WTC11 (cell line): ENCODE data around the gene NEB. TPM values are rescaled to one million over a fixed set of nuclear protein-coding genes. Genes with fewer than 3 reads are reported as not detected.

ENCODE experiments used
- ATAC-seq: fragments of 200-7000 bp; cut with Tn5 transposase; 2 replicates; pipeline ENCODE4 v1.10.0; 2021; ENCODE audit warnings: mild to moderate bottlenecking, moderate library complexity
- CTCF ChIA-PET: fragments of 300-600 bp; sonication (Branson Sonifier 250); formaldehyde crosslinking; loops from one replicate; lab custom pipeline; 2021; ENCODE audit warnings: antibody characterized with exemption; lab: Charles Lee
- POLR2A ChIA-PET: fragments of 350-600 bp; sonication (Branson Sonifier 250); formaldehyde crosslinking; loops from one replicate; lab custom pipeline; 2021; ENCODE audit warnings: antibody characterized with exemption; lab: Charles Lee
- DNase-seq: peaks from one replicate; pipeline ENCODE4 v3.0.0; 2021; ENCODE audit warnings: low spot score
- H3K27ac Mint-ChIP-seq: 2 replicates; pipeline ENCODE4 v1.8.0; 2021; ENCODE audit warnings: mixed read lengths
- H3K27me3 Mint-ChIP-seq: 2 replicates; pipeline ENCODE4 v1.8.0; 2021; ENCODE audit warnings: low read depth, mild to moderate bottlenecking, moderate library complexity, mixed read lengths
- H3K36me3 Mint-ChIP-seq: 2 replicates; pipeline ENCODE4 v1.8.0; 2021; ENCODE audit warnings: mixed read lengths
- H3K4me1 Mint-ChIP-seq: 2 replicates; pipeline ENCODE4 v1.8.0; 2022; ENCODE audit warnings: mixed read lengths
- H3K4me3 Mint-ChIP-seq: 2 replicates; pipeline ENCODE4 v1.8.0; 2021; ENCODE audit warnings: mild to moderate bottlenecking, moderate library complexity, mixed read lengths
- H3K9me3 Mint-ChIP-seq: 2 replicates; pipeline ENCODE4 v1.8.0; 2021; ENCODE audit warnings: mixed read lengths
- AR ChIP-seq: fragments of 250-450 bp; sonication (Bioruptor Pico); IDR thresholded peaks from 2 replicates; pipeline ENCODE4 v1.9.0; 2021; ENCODE audit warnings: mild to moderate bottlenecking
- ARID4B ChIP-seq: sonication (generic); formaldehyde crosslinking; IDR thresholded peaks from 2 replicates; pipeline ENCODE4 v1.8.0; 2023; ENCODE audit warnings: missing genetic modification reagents, mild to moderate bottlenecking, borderline replicate concordance
- ATF3 ChIP-seq: sonication (generic); formaldehyde crosslinking; conservative IDR thresholded peaks from 2 replicates; pipeline ENCODE4 v1.8.1; 2022; ENCODE audit warnings: mild to moderate bottlenecking, missing genetic modification reagents
- CREB1 ChIP-seq: sonication (generic); formaldehyde crosslinking; IDR thresholded peaks from 2 replicates; pipeline ENCODE4 v1.8.0; 2023; ENCODE audit warnings: mild to moderate bottlenecking, missing genetic modification reagents
- E2F1 ChIP-seq: sonication (generic); formaldehyde crosslinking; IDR thresholded peaks from 2 replicates; pipeline ENCODE4 v1.8.0; 2022; ENCODE audit warnings: mild to moderate bottlenecking, missing genetic modification reagents
- EMX1 ChIP-seq: fragments of 250-450 bp; sonication (Bioruptor Pico); IDR thresholded peaks from 2 replicates; pipeline ENCODE4 v1.8.0; 2021; ENCODE audit warnings: mild to moderate bottlenecking
- ETV6 ChIP-seq: sonication (generic); formaldehyde crosslinking; IDR thresholded peaks from 2 replicates; pipeline ENCODE4 v1.8.1; 2022; ENCODE audit warnings: mild to moderate bottlenecking, missing genetic modification reagents
- FOXJ3 ChIP-seq: sonication (generic); formaldehyde crosslinking; IDR thresholded peaks from 2 replicates; pipeline ENCODE4 v1.9.0; 2021; ENCODE audit warnings: missing genetic modification reagents, mild to moderate bottlenecking, borderline replicate concordance
- FOXK1 ChIP-seq: sonication (generic); formaldehyde crosslinking; IDR thresholded peaks from 2 replicates; pipeline ENCODE4 v1.8.0; 2022; ENCODE audit warnings: mild to moderate bottlenecking, moderate library complexity, missing genetic modification reagents
- GABPB1 ChIP-seq: sonication (generic); formaldehyde crosslinking; IDR thresholded peaks from 2 replicates; pipeline ENCODE4 v1.8.1; 2023; ENCODE audit warnings: mild to moderate bottlenecking, missing genetic modification reagents
- IRF1 ChIP-seq: sonication (generic); formaldehyde crosslinking; IDR thresholded peaks from 2 replicates; pipeline ENCODE4 v1.8.0; 2023; ENCODE audit warnings: missing genetic modification reagents
- IRF2 ChIP-seq: sonication (generic); formaldehyde crosslinking; IDR thresholded peaks from 2 replicates; pipeline ENCODE4 v1.8.0; 2022; ENCODE audit warnings: low read depth, missing genetic modification reagents, borderline replicate concordance
- NFATC4 ChIP-seq: fragments of 250-450 bp; sonication (Bioruptor Pico); IDR thresholded peaks from 2 replicates; pipeline ENCODE4 v1.9.0; 2021; ENCODE audit warnings: mild to moderate bottlenecking
- OVOL2 ChIP-seq: fragments of 250-450 bp; sonication (Bioruptor Pico); IDR thresholded peaks from 2 replicates; pipeline ENCODE4 v1.9.0; 2021; ENCODE audit warnings: mild to moderate bottlenecking, borderline replicate concordance
- PRRX2 ChIP-seq: fragments of 250-450 bp; sonication (Bioruptor Pico); IDR thresholded peaks from 2 replicates; pipeline ENCODE4 v1.8.0; 2021; ENCODE audit warnings: mild to moderate bottlenecking
- SMAD4 ChIP-seq: sonication (generic); formaldehyde crosslinking; IDR thresholded peaks from 2 replicates; pipeline ENCODE4 v1.8.0; 2022; ENCODE audit warnings: mild to moderate bottlenecking, missing genetic modification reagents
- STAT6 ChIP-seq: sonication (generic); formaldehyde crosslinking; conservative IDR thresholded peaks from 2 replicates; pipeline ENCODE4 v1.8.1; 2023; ENCODE audit warnings: mild to moderate bottlenecking, low read depth, missing genetic modification reagents, moderate library complexity
- TCF7 ChIP-seq: sonication (generic); formaldehyde crosslinking; IDR thresholded peaks from 2 replicates; pipeline ENCODE4 v1.8.0; 2022; ENCODE audit warnings: mild to moderate bottlenecking, low read depth, missing genetic modification reagents, moderate library complexity
- USF1 ChIP-seq: sonication (generic); formaldehyde crosslinking; IDR thresholded peaks from 2 replicates; pipeline ENCODE4 v1.8.0; 2022; ENCODE audit warnings: mild to moderate bottlenecking, missing genetic modification reagents
- ZNF138 ChIP-seq: sonication (generic); formaldehyde crosslinking; conservative IDR thresholded peaks from 2 replicates; pipeline ENCODE4 v1.8.1; 2022; ENCODE audit warnings: mild to moderate bottlenecking, moderate library complexity, missing genetic modification reagents
- ZNF263 ChIP-seq: sonication (generic); formaldehyde crosslinking; IDR thresholded peaks from 2 replicates; pipeline ENCODE4 v1.8.1; 2022; ENCODE audit warnings: low read depth, mild to moderate bottlenecking, moderate library complexity, missing genetic modification reagents
- total RNA-seq: library from RNA; stranded (reverse); gene quantifications from 3 replicates; pipeline ENCODE4 v1.2.3, GENCODE V29; 2021

Gene NEB
- total RNA-seq, 1 experiment from 2014 or later: 1.9 TPM

GRCh38 chr2:151470556-151470955, 263.7 kb downstream of the NEB start:
- Mint-ChIP-seq H3K27me3 (no peaks in the 10 kb centered on the region), H3K4me1 (no peaks in the 10 kb centered on the region), H3K36me3 (peaks cover 88% of the 10 kb centered on the region), H3K9me3 (no peaks in the 10 kb centered on the region), H3K4me3 (no peak overlapping the region), H3K27ac (no peak overlapping the region)
- TF ChIP-seq E2F1: no peak
- TF ChIP-seq NFATC4 (CRISPR knock-in tag): no peak
- no peak for TF ChIP-seq TCF7 (CRISPR knock-in tag)
- DNase-seq (no peak), ATAC-seq (no peak)
- POLR2A ChIA-PET: no interaction called here
- CTCF ChIA-PET: no interaction called here

GRCh38 chr2:151465771-151466170, 268.5 kb downstream of the NEB start:
- Mint-ChIP-seq H3K4me3 (no peak overlapping the region), H3K27me3 (no peaks in the 10 kb centered on the region), H3K27ac (peak overlapping the region; percentile 2; the same call in 1 of the 2 replicates), H3K9me3 (no peaks in the 10 kb centered on the region), H3K36me3 (peaks cover 93% of the 10 kb centered on the region), H3K4me1 (peaks cover 15% of the 10 kb centered on the region)
- ChIA-PET POLR2A (no interaction called here), CTCF (no interaction called here)
- ATAC-seq (no peak), DNase-seq (no peak)
- TF ChIP-seq ARID4B (no peak), IRF1 (CRISPR knock-in tag) (no peak), STAT6 (CRISPR knock-in tag) (no peak), USF1 (CRISPR knock-in tag) (no peak), FOXJ3 (CRISPR knock-in tag) (no peak), ATF3 (no peak), PRRX2 (CRISPR knock-in tag) (no peak), CREB1 (CRISPR knock-in tag) (no peak), ZNF138 (CRISPR knock-in tag) (no peak)

GRCh38 chr2:151459358-151459757, 274.9 kb downstream of the NEB start:
- Mint-ChIP-seq H3K4me1 (peaks cover 15% of the 10 kb centered on the region), H3K9me3 (no peaks in the 10 kb centered on the region), H3K27ac (no peak overlapping the region), H3K36me3 (peaks cover 80% of the 10 kb centered on the region), H3K4me3 (no peak overlapping the region), H3K27me3 (no peaks in the 10 kb centered on the region)
- POLR2A ChIA-PET: no interaction called here
- ATAC-seq (no peak), DNase-seq (no peak)
- CTCF ChIA-PET: no interaction called here
- TF ChIP-seq NFATC4 (CRISPR knock-in tag) (no peak), AR (CRISPR knock-in tag) (no peak), GABPB1 (CRISPR knock-in tag) (no peak), CREB1 (CRISPR knock-in tag) (no peak), ZNF263 (CRISPR knock-in tag) (no peak), FOXK1 (no peak), ETV6 (CRISPR knock-in tag) (no peak), IRF2 (no peak), SMAD4 (CRISPR knock-in tag) (no peak), EMX1 (CRISPR knock-in tag) (no peak), OVOL2 (CRISPR knock-in tag) (no peak)
